Frontal cortex (tissue), 4 donors: Measurements from ENCODE around the gene GNA12. TPM values are rescaled to one million over a fixed set of nuclear protein-coding genes. Genes with fewer than 3 reads are reported as not detected.
"Not testable (repeated sequence)": the region's sequence is repeated elsewhere in the genome, so short reads cannot be mapped to it uniquely, and the experiment has no call there.

Experiments used
- DNase-seq, 2 donors: peaks; one replicate each; pipeline ENCODE4 v3.0.0; 2012; ENCODE audit warnings: low spot score in 2 of 2
- FAIRE-seq: peaks from 2 replicates; lab custom pipeline; 2012; peaks lifted over from hg19 to GRCh38; lab: Jason Lieb, UNC
- total RNA-seq: library from RNA; depleted of rRNA; stranded (reverse); fragments of >200 nt; gene quantifications from one replicate; pipeline ENCODE4 v1.2.3, GENCODE V29; 2014
- donor health status: control.
- donor health status: control.
- donor health status: control.

Gene GNA12
- total RNA-seq, 1 donor from 2014 or later = 11.8 TPM

- FAIRE-seq (no peak), DNase-seq (no peak)
Observed at GRCh38 chr7:2710901-2711551, 133.1 kb downstream of the GNA12 start.

DNA sequence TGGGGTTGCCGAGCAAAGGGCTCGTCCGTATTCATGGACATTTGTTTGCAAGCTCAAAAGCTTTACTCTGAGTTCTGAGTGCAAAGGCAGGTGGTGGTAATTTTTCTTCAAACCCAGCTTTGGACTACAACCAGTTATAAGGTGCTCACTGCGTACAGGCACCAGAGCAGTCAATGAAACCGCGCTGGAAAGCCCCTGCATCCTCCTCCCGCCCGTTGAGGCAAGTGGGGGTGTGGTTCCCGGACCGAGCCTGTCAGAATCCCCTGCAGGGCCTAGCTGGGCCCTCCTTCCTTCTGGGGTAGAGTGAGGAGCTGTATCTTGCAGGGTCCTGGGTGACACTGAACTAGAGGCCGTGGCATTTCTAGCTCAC is 133.8 kb downstream of the GNA12 start:
- DNase-seq (no peak), FAIRE-seq (no peak)

GRCh38 chr7:2709553-2710285 is 134.4 kb downstream of the GNA12 start:
- FAIRE-seq = no peak
- peak; percentile 73 to 77 for DNase-seq

DNA sequence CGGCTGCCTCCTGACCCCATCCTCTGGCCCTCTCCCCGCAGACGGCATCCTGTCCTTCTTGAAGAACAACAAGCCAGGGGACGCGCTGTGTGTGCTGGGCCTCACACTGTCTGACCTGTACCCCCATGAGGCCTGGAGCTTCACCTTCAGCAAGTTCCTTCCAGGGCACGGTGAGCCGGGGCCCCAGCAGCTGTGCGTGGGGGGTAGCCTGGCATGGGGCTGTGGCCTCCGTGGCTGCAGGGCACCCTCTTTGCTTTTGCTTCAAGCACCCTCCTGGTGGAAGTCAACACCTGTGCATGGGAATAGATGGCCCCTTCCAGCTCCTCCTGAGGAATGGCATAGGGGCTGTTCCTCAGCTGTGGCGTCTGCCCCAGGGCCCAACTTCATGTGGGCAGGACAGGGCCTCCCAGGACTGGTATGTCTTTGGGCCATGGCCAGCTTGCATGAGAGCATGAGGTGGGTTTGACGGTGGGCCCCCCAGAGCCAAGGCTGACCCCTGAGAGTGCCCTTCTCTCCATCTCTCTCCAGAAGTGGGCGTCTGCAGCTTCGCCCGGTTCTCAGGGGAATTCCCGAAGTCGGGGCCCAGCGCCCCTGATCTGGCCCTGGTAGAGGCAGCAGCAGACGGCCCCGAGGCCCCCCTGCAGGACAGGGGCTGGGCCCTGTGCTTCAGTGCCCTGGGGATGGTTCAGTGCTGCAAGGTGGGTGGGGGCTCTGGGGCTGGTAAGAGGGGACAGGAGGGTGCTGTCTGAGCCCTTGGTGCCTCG is 135.4 kb downstream of the GNA12 start:
- no peak for DNase-seq
- FAIRE-seq = no peak

DNA sequence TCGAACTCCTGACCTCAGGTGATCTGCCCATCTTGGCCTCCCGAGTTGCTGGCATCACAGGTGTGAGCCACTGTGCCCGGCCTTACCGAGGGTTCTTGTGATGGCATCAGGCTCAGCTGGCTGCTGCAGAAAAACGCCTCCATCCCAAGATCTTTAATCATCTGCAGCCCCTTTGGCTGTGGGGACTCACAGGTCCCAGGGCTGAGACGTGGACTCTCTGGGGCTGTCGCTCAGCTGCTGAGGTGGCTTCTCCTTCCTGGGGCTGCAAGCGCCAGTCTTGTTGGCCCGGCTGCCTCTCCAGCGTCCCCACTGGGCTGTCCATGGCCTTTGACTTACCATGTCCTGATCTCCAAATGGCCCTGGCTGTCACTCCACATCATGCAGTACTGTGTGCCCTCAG is 136.1 kb downstream of the GNA12 start:
- no peak for DNase-seq
- no peak for FAIRE-seq

DNA sequence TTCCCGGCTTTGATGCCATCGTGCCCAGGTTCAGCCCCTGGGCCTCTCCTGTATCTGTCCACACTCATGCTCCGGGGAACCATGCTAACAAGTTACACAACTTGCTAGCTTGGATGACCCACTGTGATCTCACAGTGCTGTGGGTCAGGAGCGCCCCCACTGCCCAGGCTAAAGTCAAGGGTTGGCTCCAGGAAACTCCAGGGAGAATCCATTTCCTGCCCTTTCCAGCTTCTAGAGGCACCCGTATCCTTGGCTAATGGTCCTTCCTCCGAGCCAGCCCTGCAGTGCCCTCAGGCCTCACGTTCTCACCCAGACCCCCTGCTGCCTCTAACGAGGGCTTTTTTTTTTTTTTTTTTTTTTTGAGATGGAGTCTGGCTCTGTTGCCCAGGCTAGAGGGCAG is 136.6 kb downstream of the GNA12 start:
- DNase-seq = no peak
- FAIRE-seq = no peak

- FAIRE-seq (no peak), DNase-seq (no peak)
Observed at GRCh38 chr7:2706685-2707126, 137.4 kb downstream of the GNA12 start.

GRCh38 chr7:2705371-2706096 is 138.6 kb downstream of the GNA12 start:
- DNase-seq (no peak), FAIRE-seq (no peak)

GRCh38 chr7:2702594-2702957 is 141.5 kb downstream of the GNA12 start:
- DNase-seq (no peak), FAIRE-seq (no peak)

DNA sequence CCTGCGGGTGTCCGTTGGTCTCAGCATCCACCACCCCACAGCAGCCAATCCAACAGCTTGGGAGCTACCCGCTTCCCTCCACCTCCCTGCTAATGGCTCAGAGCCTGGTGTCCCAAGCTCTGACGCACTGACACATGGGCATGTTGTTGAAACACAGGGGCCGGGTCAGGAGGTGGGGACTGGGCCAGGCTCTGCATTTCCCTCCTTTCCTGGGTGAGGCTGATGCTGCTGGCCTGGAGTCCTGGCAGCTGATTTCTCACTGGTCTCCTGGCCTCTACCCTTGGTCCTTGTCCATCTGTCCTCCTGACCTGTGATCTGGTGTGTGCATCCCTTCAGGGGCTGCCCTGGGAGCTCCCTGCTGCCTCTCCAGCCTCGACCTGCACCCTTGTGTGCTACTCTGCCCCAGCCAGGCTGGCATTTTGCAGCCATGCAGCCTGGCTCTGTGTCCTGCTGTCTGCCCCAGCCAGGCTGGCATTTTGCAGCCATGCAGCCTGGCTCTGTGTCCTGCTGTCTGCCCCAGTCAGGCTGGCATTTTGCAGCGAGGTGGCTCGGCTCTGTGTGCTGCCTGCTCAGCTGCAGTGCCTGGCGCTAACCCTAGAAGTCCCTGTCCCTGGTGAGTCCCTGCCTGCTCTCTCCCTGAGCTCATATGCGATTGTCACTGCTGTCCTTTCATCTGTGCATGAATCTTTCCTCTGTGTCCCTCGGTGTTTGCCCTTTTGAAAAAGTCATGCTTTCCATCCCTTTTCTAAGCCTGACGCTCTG is 142.1 kb downstream of the GNA12 start:
- no peak for FAIRE-seq
- peak; percentile 78 to 82 for DNase-seq

DNA sequence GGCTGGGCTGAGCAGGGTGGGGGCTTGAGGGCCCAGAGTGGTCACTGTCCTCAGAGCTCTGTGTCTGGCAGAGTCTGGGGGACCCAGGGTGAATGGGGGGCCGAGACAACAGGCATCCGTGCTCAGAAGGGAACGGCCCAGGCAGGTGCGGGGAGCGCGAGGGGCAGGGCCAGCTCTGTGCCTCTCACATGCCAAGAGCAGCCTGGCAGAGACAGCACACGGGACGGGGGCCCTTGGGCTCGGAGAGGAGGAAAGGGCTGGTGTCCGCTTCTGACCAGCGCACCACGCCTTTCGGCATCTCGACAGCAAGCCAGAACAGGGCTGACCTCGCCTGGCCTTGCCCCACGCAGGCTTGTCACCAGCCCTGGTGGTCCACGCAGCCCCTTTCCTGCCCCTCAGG is 142.7 kb downstream of the GNA12 start:
- DNase-seq (no peak), FAIRE-seq (no peak)

GRCh38 chr7:2700141-2700850 is 143.8 kb downstream of the GNA12 start:
- DNase-seq (no peak), FAIRE-seq (no peak)

DNA sequence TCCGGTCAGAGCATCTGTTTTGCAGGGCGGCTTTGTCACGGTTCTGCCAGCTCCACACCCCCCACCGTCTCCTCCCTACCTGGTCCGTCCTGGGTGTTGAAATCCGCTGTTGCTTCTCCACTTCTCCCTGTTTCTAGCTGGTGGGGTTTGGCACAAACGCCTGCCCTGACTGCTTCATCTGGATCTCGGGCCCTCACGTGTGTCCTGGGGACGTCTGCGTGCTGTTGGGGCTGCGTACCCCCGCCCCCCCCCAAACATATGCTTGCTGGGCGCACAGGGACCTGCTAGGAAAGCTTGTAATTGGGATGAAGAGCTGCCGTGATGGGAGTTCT is 144.9 kb downstream of the GNA12 start:
- DNase-seq = no peak
- no peak for FAIRE-seq

DNA sequence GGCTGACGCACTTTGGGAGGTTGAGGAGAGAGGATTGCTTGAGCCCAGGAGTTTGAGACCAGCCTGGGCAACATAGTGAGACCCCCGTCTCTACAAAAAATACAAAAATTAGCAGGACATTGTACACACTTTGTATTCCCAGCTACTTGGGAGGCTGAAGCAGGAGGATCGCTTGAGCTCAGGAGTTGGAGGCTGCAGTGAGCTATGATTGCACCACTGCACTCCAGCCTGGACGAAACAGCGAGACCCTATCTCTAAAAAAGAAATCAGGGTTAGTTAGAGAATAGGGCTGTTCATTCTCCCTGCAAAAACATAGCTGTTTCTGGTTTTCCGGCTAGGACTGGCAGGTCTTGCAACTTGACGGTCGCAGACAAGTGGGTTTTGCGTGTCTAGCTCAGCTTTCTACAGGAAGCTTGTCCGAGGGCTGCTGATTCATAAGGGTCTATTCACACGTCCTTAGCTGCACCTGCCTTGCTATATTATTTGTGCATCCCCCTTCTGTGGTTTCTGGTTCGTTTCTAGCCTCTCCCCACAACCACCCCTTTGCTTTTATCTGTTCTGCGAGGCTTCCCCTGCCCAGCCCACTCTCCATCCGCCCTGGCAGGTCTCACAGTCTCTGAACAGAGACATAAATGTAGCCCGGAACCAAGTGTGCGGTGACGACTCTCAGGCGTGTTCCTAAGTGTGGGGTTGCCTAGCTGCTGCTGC is 145.4 kb downstream of the GNA12 start:
- no peak for DNase-seq
- FAIRE-seq = no peak

GRCh38 chr7:2694122-2694436 is 150.0 kb downstream of the GNA12 start:
- FAIRE-seq = not testable (repeated sequence)

GRCh38 chr7:2693420-2694121 is 150.5 kb downstream of the GNA12 start:
- not testable (repeated sequence) for FAIRE-seq

More at GRCh38 chr7:2694122-2694436, 150.0 kb downstream of the GNA12 start:
- DNase-seq = not testable (repeated sequence)

DNA sequence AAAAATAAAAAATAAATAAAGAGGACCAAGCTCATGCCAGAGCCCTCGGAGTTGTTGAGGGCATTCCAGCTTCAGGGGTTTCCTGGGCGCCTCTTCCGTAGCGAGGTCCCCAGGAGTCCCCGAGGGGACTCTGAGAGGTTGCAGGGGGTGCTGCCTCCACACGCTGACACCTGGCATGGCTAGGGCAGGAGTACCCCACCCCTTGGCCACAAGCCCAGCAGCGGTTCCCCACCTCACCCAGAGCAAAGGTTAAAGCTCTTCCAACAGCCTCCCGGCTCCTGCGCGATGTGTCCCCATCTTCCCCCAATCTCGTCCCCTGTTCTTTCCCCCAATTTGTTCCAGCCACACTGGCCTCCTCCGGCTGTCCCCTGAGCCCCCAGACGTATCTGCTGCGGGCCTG is 151.6 kb downstream of the GNA12 start:
- no peak for DNase-seq
- no peak for FAIRE-seq

More at GRCh38 chr7:2693420-2694121, 150.5 kb downstream of the GNA12 start:
- not testable (repeated sequence) for DNase-seq

GRCh38 chr7:2691932-2692439 is 152.1 kb downstream of the GNA12 start:
- not testable (repeated sequence) for DNase-seq

More at GRCh38 chr7:2691932-2692439, 152.1 kb downstream of the GNA12 start:
- FAIRE-seq = not testable (repeated sequence)
